GM19043 (cell line): Measurements from ENCODE around the gene SEMA7A.

Experiments
- ATAC-seq: cut with Tn5 transposase; IDR thresholded peaks from one replicate; pipeline ENCODE4 v1.9.1; 2021; ENCODE audit warnings: low read depth; ENCODE audit not compliant: unreplicated experiment

Gene SEMA7A

DNA sequence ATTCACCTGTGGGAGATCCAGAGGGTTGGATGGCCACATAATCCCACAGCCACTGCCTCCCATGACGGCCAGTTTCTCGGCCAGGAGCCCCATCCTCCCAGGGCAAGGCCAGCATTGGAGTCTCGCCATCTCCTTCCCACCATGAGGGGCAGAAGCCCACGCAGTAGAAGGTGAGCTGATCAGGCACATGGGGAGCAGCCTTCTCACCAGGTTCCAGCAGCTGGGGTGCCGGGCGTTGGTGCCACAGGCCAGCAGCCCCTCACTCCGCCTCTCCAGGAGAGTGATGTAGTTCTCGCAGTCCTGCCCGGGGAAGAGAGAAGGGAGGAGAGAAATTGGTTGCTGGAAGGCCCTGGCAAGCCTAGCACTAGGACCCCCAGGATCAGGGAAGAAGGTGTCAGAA is 16.1 kb downstream of the SEMA7A start:
- no peak for ATAC-seq

DNA sequence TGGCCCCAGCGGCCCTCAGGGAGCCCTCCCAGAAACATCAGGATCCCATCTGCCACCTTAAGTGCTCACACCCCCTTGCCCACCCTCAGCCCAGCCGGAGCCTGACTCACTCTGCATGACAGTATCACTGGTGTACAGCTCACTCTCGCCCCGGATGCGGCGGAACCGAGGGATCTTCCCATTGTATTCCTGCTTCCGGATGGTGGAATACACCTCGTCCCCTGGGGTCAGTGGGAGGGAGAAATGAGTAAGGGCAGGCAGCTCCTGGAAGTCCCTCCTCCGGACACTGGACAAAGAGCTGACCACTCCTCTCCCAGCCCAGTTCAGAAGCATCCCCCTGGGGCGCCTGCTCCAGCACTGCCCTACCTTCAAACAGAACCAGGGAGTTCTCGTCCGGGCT is 16.5 kb downstream of the SEMA7A start:
- ATAC-seq = no peak

DNA sequence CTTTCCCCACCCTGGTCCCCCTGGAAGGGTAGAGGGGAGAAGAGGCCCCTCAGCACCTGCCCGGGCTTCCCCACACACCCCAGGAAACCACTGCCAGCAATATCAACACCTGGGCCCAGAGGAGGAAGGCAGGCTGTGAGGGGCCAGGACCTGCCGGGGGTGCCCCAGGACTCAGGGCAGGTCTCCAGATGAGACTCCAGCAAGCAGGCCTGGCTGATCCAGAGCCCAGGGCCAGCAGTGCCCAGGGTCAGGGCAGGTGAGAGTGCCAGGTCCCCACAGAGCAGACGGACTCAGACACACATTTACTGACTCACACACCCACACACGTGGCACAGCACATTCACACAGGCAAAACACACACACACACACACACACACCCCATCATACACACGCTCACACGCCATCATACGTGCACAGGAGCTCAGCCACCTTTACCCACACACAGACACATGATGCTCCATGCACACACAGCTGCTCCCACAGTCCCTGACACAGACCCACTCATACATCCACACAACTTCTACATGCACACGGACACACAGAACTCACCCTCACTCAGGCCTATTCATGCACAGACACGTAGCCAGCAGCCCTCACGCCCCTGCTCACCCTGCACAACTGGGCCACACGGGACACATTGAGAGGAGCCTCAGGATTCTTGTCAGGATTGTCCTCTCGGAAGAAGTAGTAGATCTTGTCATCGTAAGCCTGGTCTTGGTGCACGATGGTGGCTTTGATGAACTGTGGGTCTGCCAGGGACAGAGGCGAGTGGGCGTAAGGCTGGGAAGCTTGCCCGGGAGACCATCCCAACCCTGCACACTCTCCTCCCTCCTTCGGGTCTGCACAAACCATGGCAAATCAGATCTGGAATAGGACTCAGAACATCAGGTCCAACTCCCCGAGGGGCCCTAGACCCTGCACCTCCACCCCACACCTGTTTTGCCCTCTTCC is 17.5 kb downstream of the SEMA7A start:
- no peak for ATAC-seq

DNA sequence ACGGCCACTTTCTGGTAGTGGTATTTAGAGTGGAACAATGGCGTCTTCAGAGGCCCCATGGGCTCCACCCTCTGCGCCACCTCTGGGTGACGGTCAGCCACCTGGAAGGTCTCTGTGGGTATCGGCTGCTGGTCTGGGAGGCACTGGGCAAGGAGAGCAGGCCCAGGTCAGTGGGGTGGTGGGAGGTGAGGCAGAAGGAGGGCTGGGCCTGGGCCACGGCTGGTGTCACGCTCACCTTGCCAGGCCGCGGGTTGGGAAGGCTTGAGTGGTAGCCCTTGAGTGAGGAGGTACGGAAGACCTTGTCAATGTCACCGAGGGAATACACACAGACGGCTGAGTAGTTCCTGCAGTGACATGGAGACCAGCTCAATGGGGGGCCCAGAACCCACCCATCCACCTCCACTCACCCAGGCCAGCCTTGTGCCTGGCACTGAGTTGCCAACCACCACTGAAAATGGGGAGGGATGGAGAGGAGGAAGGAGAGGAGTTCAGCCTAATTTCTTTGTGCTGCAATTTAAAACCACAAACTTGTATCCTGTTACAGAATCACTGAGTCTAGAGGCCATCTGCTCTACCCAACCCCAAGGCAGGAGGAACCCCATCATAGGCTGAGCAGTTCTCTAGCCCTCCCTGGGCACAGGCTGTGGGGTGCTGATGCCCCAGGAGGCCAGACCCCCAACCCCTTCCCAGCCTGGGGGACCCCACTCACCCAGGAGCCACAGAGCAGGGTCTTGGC is 19.0 kb downstream of the SEMA7A start:
- ATAC-seq = no peak

DNA sequence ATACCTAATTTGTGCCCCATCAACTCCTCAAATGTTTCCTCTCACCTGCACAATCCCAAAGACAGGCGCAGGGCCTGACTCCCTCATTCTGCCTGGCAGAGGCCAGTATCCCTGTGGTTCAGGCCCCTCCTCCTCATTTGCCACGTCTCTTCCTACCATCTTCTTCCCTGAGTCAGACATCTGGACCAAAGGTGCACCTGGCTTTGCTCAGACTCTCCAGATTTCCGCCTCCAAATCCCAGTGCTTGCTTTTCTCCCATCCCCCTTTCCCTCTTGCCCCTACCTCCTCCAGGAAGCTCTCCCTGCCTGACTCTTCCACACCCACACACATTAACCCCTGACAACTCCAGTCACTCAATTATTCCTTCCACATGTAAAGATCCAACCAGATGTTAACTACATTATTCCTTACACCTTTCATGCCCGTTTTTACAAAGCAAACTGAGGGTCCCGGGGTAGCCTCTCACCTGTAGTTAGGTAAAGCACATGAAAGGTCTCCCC is 19.6 kb downstream of the SEMA7A start:
- ATAC-seq = no peak

DNA sequence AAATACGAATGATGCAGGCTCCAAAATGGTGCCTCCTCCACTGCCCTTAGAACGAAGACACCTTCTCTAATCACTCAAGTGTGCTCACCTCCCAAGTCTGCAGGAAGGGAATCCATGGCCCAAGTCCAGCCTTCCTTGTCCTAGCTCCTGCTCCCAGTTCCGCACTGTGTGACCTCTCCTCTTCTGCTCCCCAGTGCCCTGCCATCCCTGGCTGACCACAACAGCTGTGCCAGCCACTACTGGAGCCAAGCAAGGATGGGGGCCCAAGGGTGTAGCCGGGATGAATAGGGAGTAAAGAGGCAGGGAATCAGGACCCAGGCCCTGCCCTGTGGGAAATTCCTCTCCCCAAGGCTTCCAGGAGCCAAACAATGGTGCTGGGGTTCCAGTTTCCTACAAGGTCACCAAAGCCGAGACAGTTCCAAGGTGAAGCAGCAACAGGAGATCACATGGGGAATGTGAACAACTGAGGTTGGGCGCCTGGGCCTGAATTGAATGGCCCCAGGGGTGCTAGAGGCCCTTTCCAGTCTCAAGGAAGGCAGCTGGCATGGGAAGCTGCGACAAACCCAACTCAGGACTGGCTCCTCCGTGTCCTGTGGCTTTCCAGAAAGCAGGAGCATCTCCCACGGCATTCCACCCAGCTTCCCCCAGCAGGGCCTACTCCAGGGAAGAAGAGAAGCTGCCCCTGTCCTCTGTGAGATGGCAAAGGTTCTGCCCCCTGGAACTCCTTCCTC is 20.2 kb downstream of the SEMA7A start:
- no peak for ATAC-seq

DNA sequence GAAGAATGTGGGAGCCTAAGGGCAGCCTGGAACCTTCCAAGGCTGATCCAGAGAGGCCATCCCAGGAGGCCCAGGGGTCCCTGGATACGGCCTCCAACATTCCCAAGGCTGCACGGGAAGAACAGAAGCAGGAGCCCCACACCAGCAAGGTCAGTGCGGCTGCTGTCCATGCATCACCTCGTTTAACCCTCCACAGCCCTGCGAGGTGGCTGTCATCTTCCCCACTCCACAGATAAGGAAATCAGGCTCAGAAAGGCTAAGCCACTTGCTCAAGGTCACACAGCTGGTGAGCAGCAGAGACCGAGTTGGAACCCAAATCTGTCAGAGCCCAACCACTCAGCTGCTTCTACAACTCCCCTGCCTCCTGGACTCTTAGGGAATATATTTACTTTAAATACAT is 21.6 kb downstream of the SEMA7A start:
- ATAC-seq = no peak

DNA sequence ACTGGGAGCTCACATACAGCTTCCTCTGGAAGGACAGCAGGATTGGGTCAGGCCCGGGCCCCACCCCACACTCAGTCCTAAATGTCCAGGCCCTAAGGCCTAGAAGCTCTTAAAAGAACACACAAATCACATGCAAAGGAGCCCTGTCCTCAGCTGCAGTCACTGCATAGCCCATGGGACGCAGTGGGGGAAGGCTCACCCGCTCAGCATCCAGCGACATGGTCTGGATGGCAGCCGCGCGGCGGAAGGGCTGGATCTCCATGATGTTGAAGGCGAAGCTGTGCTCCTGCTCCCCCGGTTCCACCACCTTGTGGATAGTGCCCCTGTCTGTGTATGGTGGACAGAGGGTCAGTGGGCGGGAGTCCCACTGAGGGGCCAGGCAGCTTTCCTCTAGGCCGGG is 22.1 kb downstream of the SEMA7A start:
- ATAC-seq = no peak

DNA sequence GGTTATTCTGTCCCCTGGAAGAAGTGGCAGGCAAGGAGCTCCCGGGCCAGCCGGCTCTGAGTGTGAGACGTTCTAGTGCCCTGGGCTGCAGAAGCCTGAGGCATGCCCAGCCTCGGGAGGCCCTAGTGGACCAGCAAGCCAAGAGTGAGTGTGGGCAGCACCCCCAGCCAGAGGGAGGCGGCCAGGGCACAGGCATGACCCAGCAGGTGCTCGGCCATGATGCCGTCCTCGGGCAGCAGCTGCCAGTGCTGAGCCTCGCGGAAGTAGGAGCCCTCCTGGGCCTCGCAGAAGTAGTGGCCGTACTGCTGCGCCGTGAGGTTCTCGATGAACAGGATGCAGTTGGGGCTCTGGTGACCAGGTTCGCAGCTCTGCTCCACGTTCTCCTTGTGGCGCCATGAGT is 23.3 kb downstream of the SEMA7A start:
- ATAC-seq = no peak

DNA sequence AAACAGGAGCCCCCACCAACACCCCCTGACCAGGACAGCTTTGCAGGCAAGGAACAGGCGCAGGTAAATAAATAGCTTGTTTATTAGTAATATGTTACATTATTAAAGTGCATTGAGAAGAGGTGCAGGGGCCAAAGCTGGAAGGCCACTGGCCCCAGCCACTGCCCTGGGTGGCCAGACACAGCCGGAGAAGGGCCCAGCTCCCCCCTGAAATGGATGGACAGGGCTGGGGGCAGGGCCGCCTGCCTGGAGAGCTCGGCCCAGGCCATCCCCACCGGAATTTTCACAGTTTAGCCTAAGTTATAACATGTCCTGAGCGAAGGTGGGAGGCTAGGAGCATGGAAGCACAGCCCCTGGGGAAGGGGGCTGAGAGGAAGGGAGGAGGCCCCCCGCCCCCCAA is 24.5 kb downstream of the SEMA7A start:
- ATAC-seq = no peak

DNA sequence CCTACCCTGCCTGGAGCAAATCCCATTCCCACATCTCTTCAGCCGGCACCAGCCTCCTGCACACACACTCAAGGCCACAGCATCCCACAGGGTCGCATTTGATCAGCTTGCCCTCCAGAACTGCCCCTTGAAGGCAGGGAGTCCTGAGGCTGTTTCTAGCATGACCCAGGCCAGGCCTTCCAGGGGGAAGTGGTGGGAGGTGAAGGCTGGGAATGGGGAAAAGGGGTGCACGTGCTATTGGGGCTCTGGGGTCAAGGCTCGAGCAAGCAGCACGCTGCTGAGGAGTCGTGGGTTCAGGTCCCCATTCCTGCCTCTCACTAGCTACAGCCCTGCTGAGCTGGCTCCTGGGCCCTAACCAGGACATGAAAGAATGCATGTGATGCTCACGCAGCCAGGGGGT is 24.9 kb downstream of the SEMA7A start:
- no peak for ATAC-seq

DNA sequence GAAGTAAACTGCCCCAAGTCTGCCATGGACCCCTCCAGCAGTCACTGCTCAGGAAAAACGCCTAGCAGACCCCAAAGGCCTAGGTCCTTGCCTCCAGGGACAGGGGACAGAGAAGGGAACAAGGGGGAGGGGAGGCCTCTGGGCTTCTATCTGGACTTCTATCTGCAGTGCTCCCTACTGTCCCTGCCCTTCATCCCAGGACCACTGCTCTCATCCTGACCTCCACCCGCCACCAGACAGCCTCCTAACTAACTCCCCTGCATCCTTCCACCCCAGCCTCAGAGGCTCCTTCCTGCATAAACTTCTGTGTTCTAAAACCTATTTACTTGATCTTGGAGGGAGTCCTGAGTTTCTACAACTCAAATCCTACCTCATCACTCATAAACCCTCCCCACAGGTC is 25.4 kb downstream of the SEMA7A start:
- no peak for ATAC-seq

DNA sequence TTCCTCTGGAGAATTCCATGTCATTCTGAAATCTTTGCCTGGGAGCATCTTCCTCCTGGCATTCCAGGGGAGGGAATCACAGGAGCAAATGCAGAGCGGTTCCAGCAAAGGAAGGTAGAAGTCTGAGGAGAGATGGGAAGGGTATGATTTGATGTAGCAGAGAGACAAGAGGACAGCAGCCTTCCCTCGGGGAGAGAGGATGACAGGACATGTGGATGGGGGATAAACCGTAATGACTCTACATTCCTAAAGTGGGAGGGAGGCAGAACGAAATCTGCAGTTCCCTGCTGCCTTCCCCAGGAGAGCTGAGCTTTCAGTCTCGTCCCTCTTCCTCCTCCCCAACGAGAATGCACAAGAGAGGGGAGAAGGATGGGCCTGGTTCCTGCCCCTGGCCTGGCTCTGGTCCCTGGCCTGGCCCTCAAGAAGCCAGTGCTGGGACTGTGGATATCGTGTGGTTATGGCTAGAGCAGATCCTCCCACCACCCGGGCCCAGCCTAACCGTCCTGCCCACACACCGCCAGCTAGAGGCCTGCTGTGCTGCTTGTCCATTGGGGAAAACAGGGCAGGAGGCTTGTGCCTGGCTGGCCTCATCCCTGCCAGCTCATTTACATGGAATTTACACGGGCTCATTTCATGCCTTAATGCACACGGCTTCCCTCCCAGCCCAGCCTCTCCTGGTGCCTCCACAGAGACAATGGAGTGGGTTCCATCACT is 26.6 kb downstream of the SEMA7A start:
- ATAC-seq = no peak

DNA sequence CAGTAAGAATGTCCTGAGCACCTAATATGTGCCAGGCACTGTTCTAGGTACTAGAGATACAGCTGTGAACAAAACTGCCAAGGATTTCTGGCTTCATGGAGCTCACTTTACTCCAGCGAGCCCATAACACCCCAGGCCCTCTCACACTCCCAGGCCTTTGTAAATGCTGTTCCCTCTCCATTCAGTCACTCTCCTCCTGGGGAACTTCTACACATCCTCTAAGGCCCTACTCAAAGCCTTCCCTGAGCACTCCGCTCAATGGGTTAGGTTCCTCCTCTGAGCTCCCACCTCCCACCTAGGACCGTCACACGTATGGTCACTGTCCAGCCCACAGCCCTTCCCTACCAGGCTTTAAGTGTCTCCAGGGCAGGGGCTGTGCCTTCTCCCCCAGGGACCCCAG is 27.2 kb downstream of the SEMA7A start:
- ATAC-seq = no peak

DNA sequence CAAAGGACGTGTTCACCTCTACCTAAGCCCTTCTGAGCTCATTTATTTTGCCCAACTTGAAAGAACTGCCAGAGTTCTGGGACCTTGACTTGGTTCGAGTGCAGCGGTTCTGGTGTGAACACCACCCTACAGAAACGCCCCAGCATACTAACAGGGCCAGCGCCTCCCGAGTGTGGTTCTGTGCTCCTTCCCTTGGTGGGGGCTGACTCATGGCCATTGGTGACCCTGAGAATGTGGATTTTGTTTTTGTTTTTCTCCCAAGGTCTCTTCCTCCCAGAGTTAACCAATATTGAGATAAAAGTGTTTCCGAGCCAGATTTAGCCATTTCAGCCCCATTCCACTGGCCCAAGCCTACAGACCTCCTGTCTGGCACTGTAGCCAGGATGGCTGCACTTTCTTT is 27.9 kb downstream of the SEMA7A start:
- no peak for ATAC-seq

DNA sequence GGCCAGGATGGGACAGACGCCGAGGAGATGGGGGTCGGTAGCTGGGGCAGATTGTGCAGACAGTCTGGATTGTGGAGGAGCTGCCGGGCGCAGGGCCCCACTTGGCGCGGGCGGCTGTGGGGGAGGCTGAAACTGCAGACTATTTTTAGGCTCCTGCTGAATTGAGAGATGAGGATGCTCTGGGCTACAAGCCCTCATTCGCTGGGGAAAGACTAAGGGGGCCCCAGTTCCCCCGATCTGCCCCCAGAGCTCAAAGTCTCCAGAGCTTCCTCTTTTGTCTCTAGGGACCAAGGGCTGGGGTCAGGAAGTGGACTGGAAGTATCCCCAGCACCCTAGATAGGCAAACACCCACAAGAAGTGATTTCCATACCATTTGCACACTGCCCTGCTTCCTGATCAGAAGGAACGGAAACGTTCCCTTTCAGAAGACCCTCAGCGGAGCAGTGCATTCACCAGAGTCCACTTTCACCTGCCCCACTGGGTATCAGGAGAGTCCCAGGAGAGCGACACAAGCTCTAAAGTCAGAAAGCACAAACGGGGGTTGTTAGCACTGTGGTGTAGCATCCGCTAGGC is 29.7 kb downstream of the SEMA7A start:
- ATAC-seq = peak; percentile 41

DNA sequence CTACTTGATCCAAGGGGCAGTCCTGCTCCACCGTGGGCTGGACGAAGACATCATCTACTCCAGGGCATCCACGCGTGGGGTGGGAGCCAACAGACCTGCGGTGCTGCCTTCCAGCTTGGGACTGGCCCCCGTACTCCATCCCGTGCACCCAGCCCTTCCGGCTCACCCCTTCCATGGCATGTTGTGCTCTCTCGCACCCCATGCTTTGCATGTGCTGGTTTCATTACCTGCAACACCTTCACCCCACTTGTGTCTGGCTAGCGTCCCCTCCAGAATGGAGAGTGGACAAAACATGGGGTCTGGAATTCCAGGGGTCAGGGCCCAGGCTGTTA is 30.2 kb downstream of the SEMA7A start:
- ATAC-seq = no peak

DNA sequence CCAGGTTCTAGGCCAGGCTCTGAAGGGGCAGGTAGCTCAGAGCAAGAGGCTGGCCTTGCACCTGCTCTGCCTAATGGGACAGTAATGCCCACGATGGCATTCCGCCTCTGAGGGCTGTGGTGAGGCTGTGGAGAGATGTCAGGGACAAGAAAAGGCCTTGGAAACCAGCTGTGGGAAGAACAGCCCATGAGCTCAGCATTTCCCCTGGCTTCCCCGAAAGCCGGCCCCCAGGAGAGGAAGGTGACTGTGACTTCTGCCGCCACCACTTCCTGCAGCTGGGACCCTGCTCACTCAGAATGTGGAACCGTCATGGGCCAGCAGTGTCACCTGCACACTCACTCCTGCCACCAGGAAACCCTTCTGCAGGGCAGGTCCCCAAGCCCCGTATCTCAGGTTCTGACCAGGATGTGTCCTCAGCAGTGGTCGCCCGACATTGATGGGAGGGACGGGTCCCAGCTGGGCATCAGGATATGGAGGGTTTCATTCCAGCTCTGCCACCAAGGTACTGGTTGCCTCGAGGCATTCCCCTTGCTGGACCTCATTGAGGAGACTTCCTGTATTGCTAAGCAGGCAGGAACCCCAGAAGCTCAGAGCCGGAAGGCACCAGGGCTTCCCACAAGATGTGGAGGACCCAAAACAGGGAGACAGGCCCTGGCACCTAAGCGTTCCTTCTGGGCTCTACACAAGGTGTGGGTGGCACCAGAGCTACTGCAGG is 30.7 kb downstream of the SEMA7A start:
- ATAC-seq = no peak

DNA sequence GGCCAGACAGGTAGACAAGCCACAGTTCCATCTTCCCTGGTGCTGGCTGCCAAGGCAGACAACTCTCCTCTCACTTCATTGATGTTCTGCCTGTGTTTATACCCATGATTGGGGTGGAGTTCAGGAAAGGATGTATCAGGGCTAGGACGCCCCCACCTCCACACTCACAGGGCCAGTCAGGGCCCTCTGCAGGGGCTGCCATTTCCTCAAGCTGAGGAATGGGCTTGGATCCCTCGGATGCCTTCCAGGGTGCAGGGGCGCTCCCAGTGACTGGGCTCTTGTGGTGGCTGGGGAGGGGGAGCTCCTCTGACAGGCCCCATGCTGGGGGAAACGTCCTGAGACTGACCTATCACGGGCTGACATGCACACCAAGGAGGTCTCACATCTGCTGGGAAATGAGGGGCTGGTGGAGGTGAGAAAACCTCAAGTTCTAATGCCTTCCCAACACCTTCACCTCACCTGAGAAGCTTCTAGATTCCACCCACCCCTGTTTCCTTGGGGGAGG is 31.4 kb downstream of the SEMA7A start:
- no peak for ATAC-seq
